CD1c-positive myeloid dendritic cell (primary cell): ENCODE measurements around the gene AP3S2.
"Not testable (repeated sequence)": the region's sequence is repeated elsewhere in the genome, so short reads cannot be mapped to it uniquely, and the experiment has no call there.

ENCODE experiments used
- DNase-seq: peaks from one replicate; pipeline ENCODE4 v3.0.0-alpha.2; 2016; ENCODE audit errors: extremely low spot score

The AP3S2 gene

DNA sequence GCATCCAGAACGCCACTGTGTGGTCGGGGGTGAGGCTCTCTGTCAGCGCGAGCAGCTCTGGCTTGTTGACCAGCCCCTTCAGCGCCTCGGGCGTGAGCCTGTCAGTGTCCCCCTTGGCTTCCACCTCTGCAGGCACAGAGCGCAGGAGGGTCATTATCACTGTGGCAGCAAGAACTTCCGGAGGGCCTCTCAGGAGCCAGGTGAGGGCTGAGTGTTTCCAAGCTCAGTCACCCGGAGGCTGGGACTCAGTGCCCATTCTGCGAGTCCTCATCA lies 10.0 kb upstream of the AP3S2 start:
- DNase-seq = no peak

DNA sequence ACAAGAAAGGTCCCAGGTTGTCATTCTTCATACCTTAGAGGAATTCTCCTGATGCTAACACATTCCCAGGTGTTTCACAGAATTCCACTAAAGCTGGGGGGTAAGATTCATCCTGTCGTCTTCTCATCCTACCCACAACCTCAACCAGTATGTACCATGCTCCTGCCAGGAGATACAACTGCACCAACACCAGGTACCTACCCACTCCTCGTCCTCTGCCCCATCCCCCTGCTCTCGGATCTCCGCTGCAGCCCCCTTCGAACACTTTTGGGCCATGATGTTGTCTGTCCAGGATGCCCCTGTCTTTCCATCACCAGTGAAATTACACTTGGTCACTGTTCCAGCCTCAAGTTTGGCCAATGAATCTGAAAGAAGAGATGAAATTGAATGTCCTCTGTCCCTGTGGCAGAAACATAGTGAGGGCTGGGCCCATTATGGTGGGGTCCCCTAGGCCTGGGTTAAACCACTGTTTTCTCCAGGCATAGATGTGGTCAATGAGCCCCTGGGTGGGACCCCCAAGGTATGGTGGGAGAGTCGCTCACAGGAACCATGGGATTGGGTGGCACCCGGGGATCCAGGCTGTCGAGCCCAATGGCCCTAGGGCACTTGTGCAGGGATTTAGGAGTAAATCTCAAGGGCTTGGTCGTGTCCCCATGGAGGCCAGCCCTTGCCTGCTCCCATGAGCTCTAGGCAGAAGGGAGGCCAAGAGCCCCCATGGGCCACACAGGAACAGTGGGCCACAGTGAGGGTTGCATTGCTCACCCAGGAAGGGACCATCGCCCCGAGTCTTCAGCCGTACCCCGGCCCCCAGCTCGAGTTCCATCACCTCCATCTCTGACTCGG lies 9.4 kb upstream of the AP3S2 start:
- DNase-seq = no peak

DNA sequence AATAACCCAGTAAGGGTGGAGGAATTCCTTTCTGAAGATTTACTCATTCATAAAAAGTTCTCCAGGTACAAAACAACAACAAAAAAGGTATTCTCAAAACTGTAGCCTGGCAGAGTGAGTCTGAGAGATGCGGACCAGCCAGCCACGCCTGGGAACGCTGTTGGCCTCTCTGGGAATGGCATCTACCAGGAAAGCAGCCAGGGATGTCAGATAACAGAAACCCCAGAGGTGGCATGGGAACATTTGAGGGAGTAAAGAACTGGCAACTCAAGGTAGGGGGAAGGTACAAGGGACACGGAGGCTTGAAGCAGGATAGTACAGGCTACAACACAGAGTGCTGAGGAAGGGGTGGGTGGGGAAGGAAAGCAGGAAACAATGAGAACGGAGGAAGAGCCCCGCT lies 7.1 kb upstream of the AP3S2 start:
- DNase-seq = no peak

GRCh38 chr15:89899951-89900567 lies 6.3 kb upstream of the AP3S2 start:
- DNase-seq = no peak

DNA sequence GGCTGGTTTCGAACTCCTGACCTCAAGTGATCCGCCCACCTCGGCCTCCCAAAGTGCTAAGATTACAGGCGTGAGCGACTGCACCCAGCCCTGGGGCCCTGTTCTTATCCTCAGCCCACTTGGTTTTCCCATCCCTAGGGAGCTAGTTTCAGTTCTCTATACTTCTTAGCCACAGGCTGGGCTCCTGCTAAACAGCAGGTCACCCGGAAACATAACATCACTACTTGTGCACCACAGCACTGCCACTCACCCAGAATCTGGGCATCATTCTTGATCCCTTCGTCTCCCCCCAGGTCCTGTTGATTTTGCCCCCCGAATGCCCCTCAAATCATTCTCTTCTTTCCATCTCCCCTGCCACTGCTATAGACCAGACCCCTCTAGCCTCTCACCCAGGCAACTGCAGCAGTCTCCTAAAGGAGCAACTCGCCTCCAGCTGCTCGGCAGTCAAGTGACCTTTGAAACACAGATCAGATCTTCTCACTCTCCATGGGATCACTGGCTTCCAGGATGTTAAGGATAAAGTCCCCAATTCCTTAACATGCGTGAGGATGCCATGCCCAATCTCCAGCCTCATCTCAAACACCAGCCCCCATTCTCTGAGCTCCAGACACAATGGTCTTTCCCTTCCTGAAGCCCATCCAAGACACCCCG lies 5.6 kb upstream of the AP3S2 start:
- DNase-seq = peak; percentile 78

GRCh38 chr15:89898614-89899294 lies 5.0 kb upstream of the AP3S2 start:
- DNase-seq = peak; percentile 38

DNA sequence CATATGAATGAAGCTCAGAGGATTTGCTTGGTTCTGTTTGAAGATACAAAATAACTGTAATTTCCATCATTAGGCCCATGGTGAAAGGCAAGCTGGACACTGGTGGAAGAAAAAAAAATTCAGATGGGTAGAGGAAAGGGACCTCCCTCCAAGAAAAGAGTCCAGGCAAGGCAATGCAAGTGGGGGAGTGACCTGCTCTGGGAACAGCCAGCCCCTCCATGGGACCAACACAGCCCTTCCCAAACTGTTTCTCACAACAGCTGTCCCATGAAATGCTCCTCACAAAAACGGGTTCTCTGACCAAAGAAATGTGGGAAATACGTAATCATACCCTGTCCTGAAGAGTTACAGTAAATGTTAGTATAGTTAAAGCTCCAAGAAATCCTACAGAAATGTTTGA lies 4.4 kb upstream of the AP3S2 start:
- DNase-seq = no peak

GRCh38 chr15:89893027-89893426 lies 767 bp downstream of the AP3S2 start:
- peak; percentile 45 for DNase-seq

- peak; percentile 65 for DNase-seq
Measured at GRCh38 chr15:89888214-89888804, 5.5 kb downstream of the AP3S2 start.

DNA sequence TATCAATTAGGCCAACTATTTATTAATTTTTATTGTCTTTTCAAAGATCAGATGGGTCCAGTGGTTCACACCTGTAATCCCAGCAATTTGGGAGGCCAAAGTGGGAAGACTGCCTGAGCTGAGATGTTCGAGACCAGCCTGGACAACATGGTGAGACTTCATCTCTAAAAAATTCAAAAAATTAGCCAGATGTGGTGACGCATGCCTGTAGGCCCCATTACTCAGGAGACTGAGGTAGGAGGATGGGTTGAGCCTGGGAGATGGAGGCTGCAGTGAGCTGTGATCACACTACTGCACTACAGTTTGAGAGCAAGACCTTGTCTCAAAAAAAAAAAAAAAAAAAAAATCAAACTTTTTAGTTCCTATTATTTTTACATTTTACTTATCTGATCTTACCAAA lies 8.2 kb downstream of the AP3S2 start:
- no peak for DNase-seq

GRCh38 chr15:89885179-89885578 lies 8.6 kb downstream of the AP3S2 start:
- not testable (repeated sequence) for DNase-seq

- no peak for DNase-seq
Measured at GRCh38 chr15:89883518-89883917, 10.3 kb downstream of the AP3S2 start.

- no peak for DNase-seq
Measured at GRCh38 chr15:89880727-89881126, 13.1 kb downstream of the AP3S2 start.

- DNase-seq = no peak
Measured at GRCh38 chr15:89878323-89878722, 15.5 kb downstream of the AP3S2 start.

DNA sequence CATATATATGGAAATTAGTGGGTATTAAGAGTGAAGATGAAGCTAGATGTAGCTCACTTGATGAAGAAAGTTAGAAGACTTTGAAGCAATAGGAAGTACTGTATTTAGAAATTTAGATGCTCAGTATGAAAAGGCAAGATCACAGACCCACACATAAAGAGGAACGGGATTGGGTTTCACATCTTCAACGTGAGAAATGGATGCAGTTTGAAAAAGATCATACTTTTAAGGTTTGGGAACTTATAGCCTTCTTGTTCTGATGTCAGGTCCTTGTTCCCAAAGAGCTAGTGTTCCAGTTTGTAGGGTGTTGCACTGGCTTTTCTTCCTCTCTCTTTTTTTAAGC lies 16.7 kb downstream of the AP3S2 start:
- peak; percentile 69 for DNase-seq

GRCh38 chr15:89876396-89877082 lies 17.3 kb downstream of the AP3S2 start:
- DNase-seq = peak; percentile 57

GRCh38 chr15:89875741-89876140 lies 18.1 kb downstream of the AP3S2 start:
- peak; percentile 29 for DNase-seq

GRCh38 chr15:89874926-89875564 lies 18.7 kb downstream of the AP3S2 start:
- DNase-seq = peak; percentile 87

- no peak for DNase-seq
Measured at GRCh38 chr15:89870688-89871288, 23.0 kb downstream of the AP3S2 start.

GRCh38 chr15:89870006-89870405 lies 23.8 kb downstream of the AP3S2 start:
- peak; percentile 49 for DNase-seq

- DNase-seq = not testable (repeated sequence)
Measured at GRCh38 chr15:89869490-89869889, 24.3 kb downstream of the AP3S2 start.
